Thyroid gland (tissue), 4 donors: Measurements from ENCODE around the gene FLT4. TPM values are rescaled to one million over a fixed set of nuclear protein-coding genes. Genes with fewer than 3 reads are reported as not detected.

Experiments used
- DNase-seq, 2 donors: peaks; one replicate each; pipeline ENCODE4 v3.0.0-alpha.2; 2019
- H3K27ac ChIP-seq, 3 donors: fragments of 200-600 bp; sonication (generic); 1 replicate in 2 of 3; 2 replicates in 1 of 3; pipeline ENCODE4 v1.5.1; 2016 to 2019; ENCODE audit warnings: mild to moderate bottlenecking in 1 of 3, moderate library complexity in 1 of 3
- H3K27me3 ChIP-seq: fragments of 200-600 bp; sonication (generic); one replicate; pipeline ENCODE4 v1.5.1; 2019
- H3K36me3 ChIP-seq, 2 donors: fragments of 200-600 bp; sonication (generic); one replicate each; pipeline ENCODE4 v1.5.1; 2016 to 2019
- H3K4me1 ChIP-seq, 2 donors: fragments of 200-600 bp; sonication (generic); one replicate each; pipeline ENCODE4 v1.5.1; 2017 to 2019
- H3K4me3 ChIP-seq, 3 donors: fragments of 200-600 bp; sonication (generic); replicated peaks in 1 of 3; 1 replicate in 2 of 3; 2 replicates in 1 of 3; pipeline ENCODE4 v1.5.1; 2016; ENCODE audit warnings: mild to moderate bottlenecking in 1 of 3
- H3K9me3 ChIP-seq: fragments of 200-600 bp; sonication (generic); one replicate; pipeline ENCODE4 v1.5.1; 2017
- CTCF ChIP-seq, 6 experiments: fragments of 200-600 bp in 3 of 6; fragments of 450-650 bp in 3 of 6; sonication (generic) in 3 of 6; IDR thresholded peaks; one replicate each; pipeline ENCODE4 v1.5.1; 2016 to 2019; ENCODE audit warnings: antibody characterized with exemption in 6 of 6, mild to moderate bottlenecking in 2 of 6, inconsistent platforms in 1 of 6, moderate library complexity in 1 of 6
- POLR2A ChIP-seq, 2 donors: fragments of 450-650 bp; IDR thresholded peaks; one replicate each; pipeline ENCODE4 v1.6.1; 2017; ENCODE audit warnings: antibody characterized with exemption in 2 of 2, mild to moderate bottlenecking in 2 of 2, moderate library complexity in 1 of 2
- WGBS, 2 donors: methylation state at CpG; one replicate each; pipeline ENCODE4 v1.1.5; 2017; 5-methylcytosine and 5-hydroxymethylcytosine counted together
- intact Hi-C: fragments of 100-400 bp; cut with DNase I; formaldehyde crosslinking; loops from one replicate; pipeline ENCODE4 v1.15.1; 2023
- total RNA-seq, 4 donors: library from RNA; depleted of rRNA; stranded (reverse); fragments of >200 nt; gene quantifications; one replicate each; pipeline ENCODE4 v1.2.3, GENCODE V29; 2016

FLT4 gene
- total RNA-seq, 4 donors from 2014 or later, result 52.8 to 90.9 (median 66.8) TPM

- Histone ChIP-seq H3K27ac (no peak overlapping the region), H3K9me3 (no peaks in the 10 kb centered on the region), H3K27me3 (no peaks in the 10 kb centered on the region), H3K4me3 (no peak overlapping the region), H3K4me1 (peaks cover 0 to 5% of the 10 kb centered on the region in 2 donors), H3K36me3 (no peaks in the 10 kb centered on the region)
- TF ChIP-seq POLR2A (IDR thresholded peaks at IDR 0.05) (no peak), CTCF (IDR thresholded peaks at IDR 0.05) (no peak)
- intact Hi-C loops, result no loop called here
- WGBS, 2 donors, result 82 to 87% methylated on average over 27 to 33 of the region's 36 CpGs
- peak; percentile 0 to 1 for DNase-seq
Measured at GRCh38 chr5:180601591-180602480, 47.6 kb downstream of the FLT4 start.

- no peaks in the 10 kb centered on the region for H3K27me3 ChIP-seq
- DNase-seq, result peak; percentile 1 to 13
- no peaks in the 10 kb centered on the region for H3K9me3 ChIP-seq
- TF ChIP-seq CTCF (IDR thresholded peaks at IDR 0.05), result no peak
- TF ChIP-seq POLR2A (IDR thresholded peaks at IDR 0.05), result no peak
- peaks cover 7 to 16% of the 10 kb centered on the region in 2 donors for H3K4me1 ChIP-seq
- no peaks in the 10 kb centered on the region for H3K36me3 ChIP-seq
- WGBS, 2 donors, result 70 to 77% methylated on average over 12 of the region's 12 CpGs
- no peak overlapping the region for H3K27ac ChIP-seq
- H3K4me3 ChIP-seq, result no peak overlapping the region
- intact Hi-C loops, result no loop called here
Measured at GRCh38 chr5:180600554-180601041, 48.8 kb downstream of the FLT4 start.

GRCh38 chr5:180599981-180600553, 49.3 kb downstream of the FLT4 start:
- intact Hi-C loops, result no loop called here
- TF ChIP-seq CTCF (IDR thresholded peaks at IDR 0.05) (no peak), POLR2A (IDR thresholded peaks at IDR 0.05) (no peak)
- H3K4me1 ChIP-seq, result peaks cover 12 to 21% of the 10 kb centered on the region in 2 donors
- no peak overlapping the region for H3K27ac ChIP-seq
- H3K27me3 ChIP-seq, result no peaks in the 10 kb centered on the region
- H3K9me3 ChIP-seq, result no peaks in the 10 kb centered on the region
- 69 to 74% methylated on average over 16 of the region's 16 CpGs for WGBS, 2 donors
- DNase-seq, result peak in 1 of 2 donors; percentile 0
- H3K4me3 ChIP-seq, result no peak overlapping the region
- no peaks in the 10 kb centered on the region for H3K36me3 ChIP-seq

GRCh38 chr5:180599590-180599914, 49.8 kb downstream of the FLT4 start:
- intact Hi-C loops, result no loop called here
- WGBS, 2 donors, result 94 to 98% methylated on average over 6 of the region's 6 CpGs
- Histone ChIP-seq H3K4me3 (no peak overlapping the region), H3K27ac (no peak overlapping the region), H3K27me3 (no peaks in the 10 kb centered on the region), H3K9me3 (no peaks in the 10 kb centered on the region), H3K36me3 (no peaks in the 10 kb centered on the region), H3K4me1 (peaks cover 14 to 25% of the 10 kb centered on the region in 2 donors)
- TF ChIP-seq POLR2A (IDR thresholded peaks at IDR 0.05), result no peak
- TF ChIP-seq CTCF (IDR thresholded peaks at IDR 0.05), result no peak
- DNase-seq, result no peak
